Measurements from ENCODE around the gene ATP7B. TPM values are rescaled to one million over a fixed set of nuclear protein-coding genes. Genes with fewer than 3 reads are reported as not detected.

The ATP7B gene
- total RNA-seq, 4 donors from 2014 or later, result 4.6 to 12.1 (median 9.4) TPM

DNA sequence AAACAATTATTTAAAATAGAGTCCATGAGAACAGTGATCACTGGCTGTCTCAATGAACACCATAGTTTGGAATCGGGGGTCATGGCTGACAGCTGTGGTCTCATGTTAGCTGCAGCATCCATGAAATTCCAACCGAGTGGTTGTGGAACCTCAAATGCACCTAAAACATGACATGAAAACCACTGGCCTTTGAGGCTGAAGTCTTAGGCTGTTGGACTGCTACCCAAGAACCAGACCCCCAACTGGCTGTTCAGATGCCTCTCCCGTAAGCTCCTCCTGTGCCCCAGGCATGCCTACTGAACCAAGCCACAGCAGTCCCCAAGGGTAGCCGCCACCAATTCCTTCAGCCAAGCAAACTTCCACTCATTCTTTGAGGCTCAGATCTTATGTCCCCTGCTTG, 50.5 kb downstream of the ATP7B start:
- TF ChIP-seq, protein P1, sequence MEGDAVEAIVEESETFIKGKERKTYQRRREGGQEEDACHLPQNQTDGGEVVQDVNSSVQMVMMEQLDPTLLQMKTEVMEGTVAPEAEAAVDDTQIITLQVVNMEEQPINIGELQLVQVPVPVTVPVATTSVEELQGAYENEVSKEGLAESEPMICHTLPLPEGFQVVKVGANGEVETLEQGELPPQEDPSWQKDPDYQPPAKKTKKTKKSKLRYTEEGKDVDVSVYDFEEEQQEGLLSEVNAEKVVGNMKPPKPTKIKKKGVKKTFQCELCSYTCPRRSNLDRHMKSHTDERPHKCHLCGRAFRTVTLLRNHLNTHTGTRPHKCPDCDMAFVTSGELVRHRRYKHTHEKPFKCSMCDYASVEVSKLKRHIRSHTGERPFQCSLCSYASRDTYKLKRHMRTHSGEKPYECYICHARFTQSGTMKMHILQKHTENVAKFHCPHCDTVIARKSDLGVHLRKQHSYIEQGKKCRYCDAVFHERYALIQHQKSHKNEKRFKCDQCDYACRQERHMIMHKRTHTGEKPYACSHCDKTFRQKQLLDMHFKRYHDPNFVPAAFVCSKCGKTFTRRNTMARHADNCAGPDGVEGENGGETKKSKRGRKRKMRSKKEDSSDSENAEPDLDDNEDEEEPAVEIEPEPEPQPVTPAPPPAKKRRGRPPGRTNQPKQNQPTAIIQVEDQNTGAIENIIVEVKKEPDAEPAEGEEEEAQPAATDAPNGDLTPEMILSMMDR (IDR thresholded peaks at IDR 0.05; ENCODE audit: low read depth), result no peak

DNA sequence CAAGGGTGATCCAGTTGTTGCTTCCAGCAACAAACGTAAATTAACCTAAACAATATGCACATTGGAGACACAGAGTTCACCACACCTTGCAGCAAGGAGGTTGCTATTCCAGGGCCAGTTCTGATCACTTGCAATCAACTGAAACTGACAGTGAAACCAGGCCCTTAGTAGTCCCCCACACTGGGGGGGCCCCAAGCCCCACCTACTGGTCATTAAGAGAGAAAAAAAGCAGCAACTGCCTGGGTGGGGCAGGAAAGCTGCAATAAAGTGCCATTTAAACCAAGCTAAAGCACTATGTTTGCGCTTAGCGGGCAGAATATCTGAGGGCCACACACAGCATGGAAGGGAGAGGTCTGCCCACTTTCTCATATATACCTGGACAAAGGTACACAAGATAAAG, 51.5 kb downstream of the ATP7B start:
- TF ChIP-seq, protein P1 (IDR thresholded peaks at IDR 0.05; ENCODE audit: low read depth), result no peak

DNA sequence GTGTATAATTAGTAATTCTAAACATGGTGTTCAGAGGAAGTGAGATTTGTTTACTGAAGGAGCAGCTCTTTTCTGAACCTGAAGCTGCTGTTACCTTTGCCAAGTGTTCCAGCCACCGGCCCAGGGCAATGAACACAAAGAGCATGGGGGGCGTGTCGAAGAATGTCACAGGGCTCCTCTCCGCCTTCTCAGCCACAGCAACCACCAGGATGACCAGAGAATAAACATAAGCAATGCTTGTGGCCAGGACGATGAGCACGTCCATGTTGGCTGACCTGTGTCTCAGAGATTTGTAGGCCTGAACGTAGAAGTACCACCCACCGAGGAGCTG, 53.1 kb downstream of the ATP7B start:
- TF ChIP-seq, protein P1 (IDR thresholded peaks at IDR 0.05; ENCODE audit: low read depth), result no peak

DNA sequence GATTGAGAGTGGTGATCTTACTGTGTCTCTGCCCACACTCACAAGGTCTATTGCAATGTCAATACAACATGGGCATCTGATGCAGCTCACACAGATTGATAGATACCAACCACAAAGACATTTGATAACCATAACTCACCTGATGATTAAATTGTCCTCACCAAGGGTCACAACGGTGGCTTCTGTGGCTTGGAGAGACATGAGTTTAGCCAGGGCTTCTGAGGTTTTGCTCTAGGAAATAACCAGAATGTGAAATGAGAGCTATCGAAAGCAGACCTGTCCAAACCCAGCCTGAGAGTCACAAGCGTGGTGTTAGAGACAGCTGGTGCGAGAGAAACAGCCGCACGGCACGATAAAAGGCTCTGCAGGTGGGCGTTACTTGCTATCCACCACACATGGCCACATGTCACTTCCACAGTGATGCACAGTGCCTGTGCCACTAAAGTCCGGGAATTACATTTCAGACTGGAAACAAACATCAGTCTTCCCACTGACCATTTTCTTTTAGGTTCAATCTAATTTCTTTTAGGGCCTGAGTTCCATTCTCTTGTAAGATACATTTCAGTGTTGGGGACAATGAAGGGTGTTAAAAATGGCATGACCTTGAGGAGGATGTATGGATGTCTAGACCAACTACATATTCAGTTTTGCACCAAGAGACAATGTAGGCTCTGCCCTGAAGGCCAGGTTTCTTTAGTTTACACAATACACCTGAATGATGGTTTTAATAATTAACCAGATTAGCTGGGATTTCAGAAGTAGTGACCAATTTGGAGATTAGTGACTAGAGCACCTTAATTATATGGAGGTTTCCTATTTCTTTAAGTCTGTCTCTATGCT, 53.7 kb downstream of the ATP7B start:
- TF ChIP-seq, protein P1 (IDR thresholded peaks at IDR 0.05; ENCODE audit: low read depth), result no peak

DNA sequence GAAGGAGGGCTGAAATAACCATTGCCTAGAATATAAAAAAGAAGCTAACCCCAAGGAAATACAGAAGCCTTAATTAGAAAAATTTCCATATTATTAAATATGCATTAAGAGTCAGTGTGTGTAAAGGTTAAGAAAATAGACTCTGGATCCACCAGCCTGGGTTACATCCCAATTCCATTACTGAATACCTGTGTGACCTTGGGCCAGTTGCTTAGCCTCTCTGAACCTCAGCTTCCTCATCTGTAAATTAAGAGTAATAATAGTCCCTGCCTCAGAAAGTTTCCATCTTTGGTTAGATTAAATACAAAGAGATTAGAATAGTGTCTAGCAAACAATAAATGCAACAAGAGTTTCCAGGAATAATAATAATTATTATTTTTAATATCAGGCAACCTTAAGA, 54.5 kb downstream of the ATP7B start:
- TF ChIP-seq, protein P1 (IDR thresholded peaks at IDR 0.05; ENCODE audit: low read depth), result no peak

DNA sequence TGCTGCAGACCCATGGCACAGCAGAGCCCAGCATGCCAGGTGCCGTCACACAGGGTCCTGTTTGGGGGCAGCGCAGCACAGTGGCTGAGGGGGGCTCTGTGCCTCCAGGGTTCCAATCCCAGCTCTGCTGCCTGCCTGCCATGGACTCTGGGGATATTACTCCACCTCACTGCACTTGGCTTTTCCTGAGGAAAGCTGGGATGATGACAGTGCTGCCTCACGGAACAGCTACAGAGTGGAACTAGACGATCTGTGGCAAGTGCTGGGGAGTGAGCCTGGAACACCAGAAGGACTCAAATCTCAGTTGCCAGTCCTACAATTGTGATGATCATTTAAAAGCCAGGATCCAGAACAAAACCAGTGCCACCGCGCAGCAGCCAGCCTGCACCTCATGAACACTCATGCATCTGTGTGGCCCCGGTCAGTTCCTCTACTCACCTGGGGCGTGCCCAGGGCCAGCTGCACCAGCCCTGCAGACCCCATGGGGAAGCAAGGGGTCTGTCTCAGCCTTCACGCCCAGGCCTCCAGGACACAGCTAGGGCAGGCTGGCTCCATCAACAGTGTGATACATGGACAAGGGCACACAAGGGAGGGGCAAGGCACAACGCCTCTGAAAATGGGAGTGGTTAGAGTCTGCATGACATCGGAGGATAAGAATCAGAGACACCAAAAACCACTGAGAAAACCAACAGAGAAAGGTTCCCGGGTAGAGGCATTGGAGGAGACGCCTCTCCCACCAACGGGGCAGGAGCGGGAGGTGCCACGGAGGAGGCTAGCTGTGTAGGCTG, 55.2 kb downstream of the ATP7B start:
- TF ChIP-seq, protein P1 (IDR thresholded peaks at IDR 0.05; ENCODE audit: low read depth), result no peak

DNA sequence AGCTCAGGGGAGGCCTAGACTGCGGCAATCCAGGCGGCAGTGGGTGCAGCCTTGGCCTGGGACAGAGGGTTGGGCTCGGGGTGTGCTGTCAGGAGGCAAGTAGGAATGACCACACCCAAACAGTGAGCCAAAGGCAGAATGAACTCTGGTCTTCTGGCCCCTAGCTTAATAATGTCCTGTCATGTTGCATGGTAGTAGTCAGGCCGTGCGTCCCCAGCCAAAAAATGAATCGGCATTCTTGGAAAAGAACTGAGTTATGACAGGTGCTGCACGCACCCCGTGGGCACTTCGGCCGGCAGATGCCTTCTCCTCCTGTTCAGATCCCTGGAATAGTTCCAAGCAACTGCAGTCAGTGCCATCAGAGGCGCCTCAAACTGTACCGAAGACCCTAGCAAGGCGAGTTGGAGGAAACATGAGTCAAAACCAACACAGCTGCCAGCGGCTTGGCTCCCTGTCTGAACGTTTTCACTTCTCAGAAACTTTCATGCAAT, 55.9 kb downstream of the ATP7B start:
- TF ChIP-seq, protein P1 (IDR thresholded peaks at IDR 0.05; ENCODE audit: low read depth), result no peak
